Neutrophil (primary cell): ENCODE measurements around the gene VAMP8.

Experiments
- H3K27ac ChIP-seq: fragments of 200-600 bp; sonication (generic); 2 replicates; pipeline ENCODE4 v1.5.1; 2016; ENCODE audit warnings: mild to moderate bottlenecking, moderate library complexity
- H3K27me3 ChIP-seq: fragments of 200-600 bp; sonication (generic); 2 replicates; pipeline ENCODE4 v1.6.0; 2016; ENCODE audit warnings: mild to moderate bottlenecking
- H3K36me3 ChIP-seq: fragments of 200-600 bp; sonication (generic); 2 replicates; pipeline ENCODE4 v1.5.1; 2017
- H3K4me1 ChIP-seq, 2 experiments: fragments of 200-600 bp in 1 of 2; sonication (generic) in 1 of 2; 1 replicate in 1 of 2; 2 replicates in 1 of 2; pipeline versions ENCODE4 v1.5.1 to v1.6.1; 2013 to 2016; ENCODE audit warnings: low read depth in 1 of 2, low read length in 1 of 2, mild to moderate bottlenecking in 1 of 2, moderate library complexity in 1 of 2; ENCODE audit not compliant: control insufficient read depth in 1 of 2, insufficient read depth in 1 of 2
- H3K4me3 ChIP-seq, 2 experiments: fragments of 200-600 bp in 1 of 2; sonication (generic) in 1 of 2; 1 replicate in 1 of 2; 2 replicates in 1 of 2; pipeline ENCODE4 v1.5.1; 2013 to 2016; ENCODE audit warnings: low read depth in 1 of 2, low read length in 1 of 2, mild to moderate bottlenecking in 1 of 2, moderate library complexity in 1 of 2
- H3K9me3 ChIP-seq: fragments of 200-600 bp; sonication (generic); 2 replicates; pipeline ENCODE4 v1.5.1; 2016
- TF ChIP-seq, protein P1 (sequence below): fragments of 200-600 bp; sonication (generic); IDR thresholded peaks from 2 replicates; pipeline ENCODE4 v1.5.1; 2016; ENCODE audit warnings: antibody characterized with exemption

Gene VAMP8

DNA sequence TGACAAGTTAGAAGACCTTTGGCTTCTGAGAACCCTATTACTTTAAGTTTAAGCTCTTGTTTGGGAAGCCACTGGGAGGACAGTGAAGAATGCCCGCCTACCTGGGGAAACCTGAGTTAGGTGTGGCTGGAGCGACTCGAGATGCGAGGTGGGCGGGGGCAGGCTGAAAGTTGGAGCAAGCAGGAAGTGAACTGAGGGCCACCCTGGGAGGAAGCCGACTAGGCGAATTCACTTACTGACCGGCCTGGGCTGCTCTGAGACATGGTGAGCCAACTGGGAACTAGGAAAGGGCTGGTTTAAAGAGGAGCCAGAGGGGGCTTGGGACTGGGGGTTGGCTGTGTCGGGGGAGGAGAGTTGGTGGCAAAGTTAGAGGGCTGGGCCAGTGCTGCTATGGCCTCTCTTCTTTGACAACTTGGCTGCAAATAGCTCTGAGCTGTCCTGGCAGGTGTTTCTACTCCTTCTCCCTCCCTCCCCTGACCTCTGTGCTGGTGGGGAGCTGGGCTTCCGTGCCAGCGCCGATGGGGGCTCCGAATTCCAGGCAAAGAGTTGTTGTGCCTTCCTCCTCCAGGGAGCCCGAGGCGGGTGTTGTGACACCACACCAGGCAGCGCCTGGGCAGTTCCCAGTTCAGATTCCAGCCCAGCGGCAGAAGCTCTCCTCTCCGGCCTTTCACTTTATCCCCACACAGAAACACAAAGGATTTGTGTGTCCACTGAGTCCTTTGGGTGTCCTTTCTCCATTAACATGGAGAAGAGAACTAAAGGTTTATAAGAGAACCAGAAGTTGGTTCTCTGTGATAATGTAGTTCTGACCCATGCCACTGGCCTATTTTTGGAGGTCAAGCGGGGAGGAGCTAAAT, at the start of gene VAMP8:
TSS of gene VAMP8 (plus strand) at position 201 of the 857 bp plus-strand sequence. CDS start at position 262, 61 bp downstream.
- H3K36me3 ChIP-seq, result no peaks in the 10 kb centered on the region
- peak within 1 kb of the TSS; percentile 45 to 49 for H3K4me3 ChIP-seq
- H3K27me3 ChIP-seq, result no peaks in the 10 kb centered on the region
- H3K27ac ChIP-seq, result peak within 1 kb of the TSS; percentile 72
- H3K4me1 ChIP-seq, result peaks cover 36 to 37% of the 10 kb centered on the region in 2 experiments
- TF ChIP-seq, protein P1, sequence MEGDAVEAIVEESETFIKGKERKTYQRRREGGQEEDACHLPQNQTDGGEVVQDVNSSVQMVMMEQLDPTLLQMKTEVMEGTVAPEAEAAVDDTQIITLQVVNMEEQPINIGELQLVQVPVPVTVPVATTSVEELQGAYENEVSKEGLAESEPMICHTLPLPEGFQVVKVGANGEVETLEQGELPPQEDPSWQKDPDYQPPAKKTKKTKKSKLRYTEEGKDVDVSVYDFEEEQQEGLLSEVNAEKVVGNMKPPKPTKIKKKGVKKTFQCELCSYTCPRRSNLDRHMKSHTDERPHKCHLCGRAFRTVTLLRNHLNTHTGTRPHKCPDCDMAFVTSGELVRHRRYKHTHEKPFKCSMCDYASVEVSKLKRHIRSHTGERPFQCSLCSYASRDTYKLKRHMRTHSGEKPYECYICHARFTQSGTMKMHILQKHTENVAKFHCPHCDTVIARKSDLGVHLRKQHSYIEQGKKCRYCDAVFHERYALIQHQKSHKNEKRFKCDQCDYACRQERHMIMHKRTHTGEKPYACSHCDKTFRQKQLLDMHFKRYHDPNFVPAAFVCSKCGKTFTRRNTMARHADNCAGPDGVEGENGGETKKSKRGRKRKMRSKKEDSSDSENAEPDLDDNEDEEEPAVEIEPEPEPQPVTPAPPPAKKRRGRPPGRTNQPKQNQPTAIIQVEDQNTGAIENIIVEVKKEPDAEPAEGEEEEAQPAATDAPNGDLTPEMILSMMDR, result no peak
- no peaks in the 10 kb centered on the region for H3K9me3 ChIP-seq

DNA sequence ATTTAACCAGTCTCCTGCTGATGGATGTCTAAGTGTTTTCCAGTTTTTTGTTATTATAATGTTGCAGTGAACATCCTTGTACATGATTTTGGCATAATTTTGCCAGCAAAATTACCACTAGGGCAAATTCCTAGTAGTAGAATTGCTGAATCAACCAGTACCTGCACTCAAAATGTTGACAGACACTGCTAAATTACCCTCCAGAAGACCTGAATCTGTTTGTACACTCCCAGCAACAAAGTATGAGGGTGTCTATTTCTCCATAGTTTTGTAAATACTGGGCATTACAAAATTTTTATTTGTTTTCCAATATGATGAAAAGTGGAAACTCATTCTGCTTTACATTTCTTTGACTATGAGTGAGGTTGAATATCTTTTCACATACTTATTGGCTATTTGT, 49.6 kb upstream of the VAMP8 start:
- no peaks in the 10 kb centered on the region for H3K9me3 ChIP-seq
- no peak overlapping the region for H3K27ac ChIP-seq
- TF ChIP-seq, protein P1, result no peak
- H3K4me1 ChIP-seq, result peaks cover 44 to 45% of the 10 kb centered on the region in 2 experiments
- no peaks in the 10 kb centered on the region for H3K36me3 ChIP-seq
- no peak overlapping the region for H3K4me3 ChIP-seq
- no peaks in the 10 kb centered on the region for H3K27me3 ChIP-seq

- H3K9me3 ChIP-seq, result no peaks in the 10 kb centered on the region
These were observed 49.0 kb upstream of the VAMP8 start for GRCh38 chr2:85528355-85528754.

GRCh38 chr2:85529809-85530208, 47.6 kb upstream of the VAMP8 start:
- Histone ChIP-seq H3K4me3 (no peak overlapping the region), H3K36me3 (no peaks in the 10 kb centered on the region), H3K27me3 (no peaks in the 10 kb centered on the region), H3K9me3 (no peaks in the 10 kb centered on the region), H3K27ac (no peak overlapping the region), H3K4me1 (peaks cover 47% of the 10 kb centered on the region in 2 experiments)
- TF ChIP-seq, protein P1, result no peak

More at GRCh38 chr2:85528355-85528754, 49.0 kb upstream of the VAMP8 start:
- no peak overlapping the region for H3K27ac ChIP-seq
- no peaks in the 10 kb centered on the region for H3K27me3 ChIP-seq
- TF ChIP-seq, protein P1, result no peak
- H3K4me1 ChIP-seq, result peaks cover 46 to 47% of the 10 kb centered on the region in 2 experiments
- no peaks in the 10 kb centered on the region for H3K36me3 ChIP-seq
- no peak overlapping the region for H3K4me3 ChIP-seq

DNA sequence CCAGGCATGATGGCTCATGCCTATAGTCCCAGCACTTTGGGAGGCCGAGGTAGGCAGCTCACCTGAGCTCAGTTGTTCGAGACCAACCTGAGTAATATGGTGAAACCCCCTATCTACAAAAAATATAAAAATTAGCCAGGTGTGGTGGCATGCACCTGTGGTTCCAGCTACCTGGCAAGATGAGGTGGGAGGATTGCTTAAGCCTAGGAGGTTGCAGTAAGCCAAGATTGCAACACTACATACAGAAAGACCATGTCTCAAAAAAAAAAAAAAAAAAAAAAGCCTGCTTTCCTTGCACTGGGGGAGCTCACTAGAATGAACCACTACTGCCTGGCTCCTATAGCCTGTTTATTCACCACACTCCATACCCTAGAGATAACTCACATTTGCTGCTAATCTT, 45.8 kb upstream of the VAMP8 start:
- peaks cover 52 to 55% of the 10 kb centered on the region in 2 experiments for H3K4me1 ChIP-seq
- TF ChIP-seq, protein P1, result no peak

More for the DNA sequence above, 45.8 kb upstream of the VAMP8 start:
- Histone ChIP-seq H3K27me3 (no peaks in the 10 kb centered on the region), H3K27ac (peak overlapping the region; percentile 21), H3K36me3 (no peaks in the 10 kb centered on the region), H3K4me3 (no peak overlapping the region), H3K9me3 (no peaks in the 10 kb centered on the region)
